ENCODE results near the gene SUPT20HL1. TPM values are rescaled to one million over a fixed set of nuclear protein-coding genes. Genes with fewer than 3 reads are reported as not detected.

Gene SUPT20HL1
- polyA plus RNA-seq, 1 donor: not detected

DNA sequence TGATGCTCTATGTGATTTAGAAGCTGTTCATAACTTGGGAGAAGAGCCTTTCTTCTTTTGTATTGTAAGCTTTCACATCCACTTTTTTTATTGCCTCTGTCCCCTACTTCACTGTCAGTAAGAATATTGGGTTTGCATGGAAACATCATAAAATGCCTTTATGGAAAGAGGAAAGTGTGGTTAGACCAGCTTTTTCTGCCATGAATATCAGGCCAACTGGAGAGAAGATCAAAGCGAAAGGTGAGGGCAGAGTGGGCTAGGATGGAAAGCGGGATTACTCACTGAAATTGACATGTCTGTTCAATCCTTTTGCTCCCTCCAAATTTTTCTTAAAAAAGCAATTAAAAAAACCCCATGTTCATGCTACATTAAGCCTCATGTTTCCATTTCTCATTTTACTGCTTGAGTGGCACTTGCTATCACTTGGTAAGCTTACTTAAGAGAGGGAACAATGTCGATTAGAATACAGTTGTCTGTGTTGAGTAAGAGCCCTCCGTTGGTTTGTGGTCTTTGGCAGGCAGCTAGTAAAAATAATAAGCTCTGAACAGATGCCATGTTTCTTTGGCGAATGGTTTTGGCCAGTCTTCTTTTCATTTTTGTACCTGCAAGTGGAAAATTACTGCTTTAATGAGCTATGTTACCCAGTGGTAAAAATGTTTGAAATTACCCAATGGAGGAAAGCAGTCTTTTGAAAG, 35.9 kb downstream of the SUPT20HL1 start:
- no peak for DNase-seq

DNA sequence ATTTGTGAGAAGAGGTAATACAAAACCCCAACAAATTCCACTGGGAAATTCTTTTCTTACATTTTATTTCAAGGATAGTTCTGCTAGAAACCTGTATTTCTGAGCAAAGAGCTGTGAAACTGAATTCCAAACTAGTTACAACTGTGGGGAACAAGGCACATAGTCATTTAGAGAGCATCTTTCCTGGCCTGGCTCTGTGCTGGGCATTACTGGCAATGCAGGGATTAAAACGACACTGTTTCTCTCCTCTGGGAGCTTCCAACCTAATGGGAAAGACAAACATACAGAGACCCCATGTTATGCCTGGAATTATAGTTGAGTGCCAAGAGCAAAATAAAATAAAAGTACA, 36.5 kb downstream of the SUPT20HL1 start:
- DNase-seq: no peak

DNA sequence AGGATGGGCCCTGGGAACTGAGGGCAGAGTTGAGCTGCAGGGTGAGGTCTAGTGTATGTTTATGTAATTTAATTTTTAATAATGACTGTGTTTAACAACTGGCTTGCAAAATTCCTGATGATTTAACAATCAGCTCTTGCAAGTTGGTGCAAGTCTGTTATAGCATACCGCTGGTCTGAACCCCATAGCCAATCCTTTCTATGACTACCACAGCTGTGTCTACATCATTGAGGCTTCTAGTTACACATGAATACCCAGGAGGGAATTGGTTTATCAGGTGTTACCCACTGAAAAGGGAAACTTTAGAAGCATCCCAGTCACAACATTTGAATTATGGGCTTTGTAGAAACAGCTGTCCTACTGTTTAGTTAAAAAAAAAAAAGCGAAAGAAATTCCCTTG, 38.3 kb downstream of the SUPT20HL1 start:
- no peak for DNase-seq

DNA sequence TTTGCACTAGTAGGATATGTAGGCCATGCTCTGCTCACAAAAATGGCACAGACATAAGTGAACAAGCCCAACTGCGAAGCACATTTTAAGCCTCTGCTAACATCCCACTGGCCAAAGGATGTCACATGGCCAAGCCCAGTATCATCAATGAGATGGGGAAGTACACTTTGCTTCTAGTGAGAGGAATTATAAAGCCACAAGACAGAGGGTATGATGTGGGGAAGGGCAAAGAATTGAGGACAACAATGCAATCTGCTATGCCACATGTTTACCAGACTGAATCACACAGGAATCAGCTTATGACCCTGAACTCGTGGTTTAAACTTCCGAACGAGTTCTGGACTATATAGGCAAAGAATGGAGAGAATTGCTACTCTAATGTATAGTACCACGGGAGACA, 39.1 kb downstream of the SUPT20HL1 start:
- no peak for DNase-seq

DNA sequence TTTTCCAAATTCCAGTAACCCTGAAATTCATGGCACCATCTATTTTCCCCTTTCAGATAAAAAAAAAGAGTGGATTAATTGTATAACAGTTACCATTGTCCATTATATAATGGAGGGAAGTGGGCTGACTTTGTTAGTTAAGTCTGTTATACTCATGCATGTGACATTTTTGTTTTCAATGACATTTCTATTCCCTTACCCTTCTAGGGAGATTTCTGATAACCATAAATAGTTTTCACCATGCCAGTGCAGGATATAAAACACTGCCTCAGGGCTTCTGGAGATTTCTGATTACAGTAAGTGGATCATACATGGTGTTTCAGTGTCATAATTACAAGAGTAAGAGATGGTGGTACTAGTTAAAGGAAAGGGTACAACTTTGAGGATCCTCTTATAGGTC, 45.5 kb downstream of the SUPT20HL1 start:
- DNase-seq: no peak

Other genes starting within 250 kb of the SUPT20HL1 start
- 36.1 TPM for gene ZFX, start 210.9 kb upstream of the SUPT20HL1 start, polyA plus RNA-seq (ENCODE audit: insufficient read length)
- gene SUPT20HL2, start 46.6 kb upstream of the SUPT20HL1 start, polyA plus RNA-seq (ENCODE audit: insufficient read length): not detected
- 12.5 TPM for gene PDK3, start 104.6 kb downstream of the SUPT20HL1 start, polyA plus RNA-seq (ENCODE audit: insufficient read length)

Data from left kidney (tissue), 2 donors.